Measurements from ENCODE around the gene RNU7-1.

DNA sequence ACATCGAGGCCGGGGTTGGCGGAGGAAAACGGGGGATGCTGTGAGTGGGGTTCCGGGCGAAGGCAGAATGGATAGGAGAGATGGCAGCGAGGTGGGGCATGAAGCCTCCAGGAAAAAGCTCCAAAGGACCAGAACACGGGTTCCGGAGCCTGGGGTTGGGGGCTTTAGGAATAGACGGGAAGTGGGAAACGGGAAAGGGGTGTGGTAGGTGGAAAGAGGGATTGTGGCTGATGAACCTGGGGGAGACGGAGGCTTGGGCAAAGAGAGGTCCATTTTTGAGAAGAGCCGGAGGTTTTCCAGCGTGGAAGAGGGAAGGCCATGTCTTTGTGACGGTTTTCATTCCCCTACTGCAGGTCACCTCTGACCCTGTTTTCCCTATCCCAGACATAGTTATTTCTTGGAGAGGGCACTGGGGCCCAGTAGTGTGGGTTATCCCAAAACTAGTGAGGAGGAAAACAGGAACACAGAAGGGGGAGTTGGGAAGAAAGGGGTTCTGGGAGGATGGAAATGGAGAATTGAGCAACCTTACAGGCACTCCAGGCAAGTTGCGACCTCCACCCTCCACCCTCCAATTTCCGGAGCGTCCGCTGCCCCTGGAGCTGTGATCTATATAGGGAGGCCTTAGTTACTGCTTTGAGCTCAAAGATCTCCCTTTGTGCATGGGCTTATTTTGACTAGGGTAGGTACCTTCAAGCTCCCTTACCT, 14.8 kb upstream of the RNU7-1 start:
- TF ChIP-seq, protein P1, sequence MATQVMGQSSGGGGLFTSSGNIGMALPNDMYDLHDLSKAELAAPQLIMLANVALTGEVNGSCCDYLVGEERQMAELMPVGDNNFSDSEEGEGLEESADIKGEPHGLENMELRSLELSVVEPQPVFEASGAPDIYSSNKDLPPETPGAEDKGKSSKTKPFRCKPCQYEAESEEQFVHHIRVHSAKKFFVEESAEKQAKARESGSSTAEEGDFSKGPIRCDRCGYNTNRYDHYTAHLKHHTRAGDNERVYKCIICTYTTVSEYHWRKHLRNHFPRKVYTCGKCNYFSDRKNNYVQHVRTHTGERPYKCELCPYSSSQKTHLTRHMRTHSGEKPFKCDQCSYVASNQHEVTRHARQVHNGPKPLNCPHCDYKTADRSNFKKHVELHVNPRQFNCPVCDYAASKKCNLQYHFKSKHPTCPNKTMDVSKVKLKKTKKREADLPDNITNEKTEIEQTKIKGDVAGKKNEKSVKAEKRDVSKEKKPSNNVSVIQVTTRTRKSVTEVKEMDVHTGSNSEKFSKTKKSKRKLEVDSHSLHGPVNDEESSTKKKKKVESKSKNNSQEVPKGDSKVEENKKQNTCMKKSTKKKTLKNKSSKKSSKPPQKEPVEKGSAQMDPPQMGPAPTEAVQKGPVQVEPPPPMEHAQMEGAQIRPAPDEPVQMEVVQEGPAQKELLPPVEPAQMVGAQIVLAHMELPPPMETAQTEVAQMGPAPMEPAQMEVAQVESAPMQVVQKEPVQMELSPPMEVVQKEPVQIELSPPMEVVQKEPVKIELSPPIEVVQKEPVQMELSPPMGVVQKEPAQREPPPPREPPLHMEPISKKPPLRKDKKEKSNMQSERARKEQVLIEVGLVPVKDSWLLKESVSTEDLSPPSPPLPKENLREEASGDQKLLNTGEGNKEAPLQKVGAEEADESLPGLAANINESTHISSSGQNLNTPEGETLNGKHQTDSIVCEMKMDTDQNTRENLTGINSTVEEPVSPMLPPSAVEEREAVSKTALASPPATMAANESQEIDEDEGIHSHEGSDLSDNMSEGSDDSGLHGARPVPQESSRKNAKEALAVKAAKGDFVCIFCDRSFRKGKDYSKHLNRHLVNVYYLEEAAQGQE (IDR thresholded peaks at IDR 0.05; ENCODE audit: insufficient read depth in 1 of 2, low read depth in 2 of 2, low read length in 2 of 2): no peak
- TF ChIP-seq TAF1 (IDR thresholded peaks at IDR 0.05; ENCODE audit: borderline replicate concordance, insufficient read depth, low read length) (no peak), POLR2AphosphoS5 (IDR thresholded peaks at IDR 0.05; ENCODE audit: low read depth, low read length) (no peak)
